Measurements from ENCODE around the gene GCHFR.
A peak's percentile ranks its signal among the peaks of the same experiment; 100 is the strongest.

The GCHFR gene

GRCh38 chr15:40769274-40770146, 5.6 kb downstream of the GCHFR start, which contains the start of gene C15orf62 (continued):
- TF ChIP-seq BCL6B (tag by site-specific recombination; IDR thresholded peaks at IDR 0.05) (no peak), SCRT2 (tag by site-specific recombination; IDR thresholded peaks at IDR 0.05) (peak; percentile 99), KLF7 (tag by site-specific recombination; IDR thresholded peaks at IDR 0.05; ENCODE audit: borderline replicate concordance) (no peak), ZSCAN30 (tag by site-specific recombination; IDR thresholded peaks at IDR 0.05) (no peak), ZNF658 (tag by site-specific recombination; IDR thresholded peaks at IDR 0.05) (no peak), ZNF560 (tag by site-specific recombination; IDR thresholded peaks at IDR 0.05; ENCODE audit: borderline replicate concordance) (no peak), ZNF623 (tag by site-specific recombination; IDR thresholded peaks at IDR 0.05) (no peak), ZNF335 (tag by site-specific recombination; conservative IDR thresholded peaks at IDR 0.05) (peak; percentile 88), ZNF404 (tag by site-specific recombination; IDR thresholded peaks at IDR 0.05) (no peak), AEBP2 (tag by site-specific recombination; IDR thresholded peaks at IDR 0.05; ENCODE audit: borderline replicate concordance) (no peak), ZNF518A (tag by site-specific recombination; conservative IDR thresholded peaks at IDR 0.05; ENCODE audit: low read depth) (no peak), EGR2 (tag by site-specific recombination; IDR thresholded peaks at IDR 0.05; ENCODE audit: low read depth) (peak; percentile 86), ZNF549 (tag by site-specific recombination; IDR thresholded peaks at IDR 0.05) (no peak), PRDM10 (tag by site-specific recombination; IDR thresholded peaks at IDR 0.05) (peak; percentile 54), INSM2 (tag by site-specific recombination; IDR thresholded peaks at IDR 0.05) (0 out of 2 replicates have a peak, but pooled peaks have one; percentile 15), ZNF48 (tag by site-specific recombination; IDR thresholded peaks at IDR 0.05) (no peak), ZNF174 (tag by site-specific recombination; IDR thresholded peaks at IDR 0.05) (no peak), ZNF416 (tag by site-specific recombination; IDR thresholded peaks at IDR 0.05) (no peak), SP7 (tag by site-specific recombination; IDR thresholded peaks at IDR 0.05) (peak; percentile 97), ZNF792 (tag by site-specific recombination; IDR thresholded peaks at IDR 0.05) (no peak), GLIS1 (tag by site-specific recombination; IDR thresholded peaks at IDR 0.05) (peak; percentile 98), KLF10 (tag by site-specific recombination; IDR thresholded peaks at IDR 0.05) (peak; percentile 40; the same call in 1 of the 2 replicates), OVOL3 (tag by site-specific recombination; IDR thresholded peaks at IDR 0.05) (no peak)

Measured in HEK293 (cell line).